Esophagus muscularis mucosa (tissue), 4 donors: ENCODE data around the gene ACER3. TPM values are rescaled to one million over a fixed set of nuclear protein-coding genes. Genes with fewer than 3 reads are reported as not detected.

Experiments used
- DNase-seq: peaks from one replicate; pipeline ENCODE4 v3.0.0-alpha.2; 2017; ENCODE audit errors: extremely low spot score
- H3K27ac ChIP-seq, 4 donors: fragments of 200-600 bp; sonication (generic); replicated peaks in 1 of 4; 1 replicate in 3 of 4; 2 replicates in 1 of 4; pipeline ENCODE4 v1.5.1; 2016 to 2019; ENCODE audit warnings: mild to moderate bottlenecking in 1 of 4
- H3K27me3 ChIP-seq, 4 donors: fragments of 200-600 bp; sonication (generic); one replicate each; pipeline versions ENCODE4 v1.5.1 to v1.6.0; 2016 to 2019
- H3K36me3 ChIP-seq, 4 donors: fragments of 200-600 bp; sonication (generic); one replicate each; pipeline ENCODE4 v1.5.1; 2016 to 2019
- H3K4me1 ChIP-seq, 4 donors: fragments of 200-600 bp; sonication (generic); one replicate each; pipeline ENCODE4 v1.5.1; 2016 to 2019
- H3K4me3 ChIP-seq, 4 donors: fragments of 200-600 bp; sonication (generic); 1 replicate in 2 of 4; 2 replicates in 2 of 4; pipeline ENCODE4 v1.5.1; 2016 to 2019; ENCODE audit warnings: mild to moderate bottlenecking in 4 of 4, moderate library complexity in 1 of 4
- H3K9me3 ChIP-seq, 4 donors: fragments of 200-600 bp; sonication (generic); 1 replicate in 3 of 4; 2 replicates in 1 of 4; pipeline ENCODE4 v1.5.1; 2016 to 2019
- CTCF ChIP-seq, 3 experiments: fragments of 200-600 bp in 2 of 3; fragments of 450-650 bp in 1 of 3; sonication (generic) in 2 of 3; IDR thresholded peaks; one replicate each; pipeline ENCODE4 v1.5.1; 2017 to 2019; ENCODE audit warnings: antibody characterized with exemption in 3 of 3, mild to moderate bottlenecking in 2 of 3, moderate library complexity in 1 of 3
- EP300 ChIP-seq: sonication (generic); formaldehyde crosslinking; IDR thresholded peaks from one replicate; pipeline ENCODE4 v1.6.1; 2017; ENCODE audit warnings: antibody characterized with exemption
- POLR2A ChIP-seq: fragments of 450-650 bp; IDR thresholded peaks from one replicate; pipeline ENCODE4 v1.6.1; 2017; ENCODE audit warnings: antibody characterized with exemption, moderate library complexity, mild to moderate bottlenecking, low read depth
- POLR2AphosphoS5 ChIP-seq, 2 donors: sonication (generic); formaldehyde crosslinking; IDR thresholded peaks; one replicate each; pipeline ENCODE4 v1.6.1; 2017; ENCODE audit warnings: antibody characterized with exemption in 2 of 2
- WGBS: methylation state at CpG from one replicate; pipeline ENCODE4 v1.1.5; 2018; 5-methylcytosine and 5-hydroxymethylcytosine counted together
- intact Hi-C: fragments of 100-400 bp; cut with DNase I; formaldehyde crosslinking; loops from one replicate; pipeline ENCODE4 v1.15.1; 2023
- total RNA-seq, 4 donors: library from RNA; depleted of rRNA; stranded (reverse); fragments of >200 nt; gene quantifications; one replicate each; pipeline versions ENCODE4 v1.1.0 to v1.2.1, GENCODE V29; 2016

The ACER3 gene
- total RNA-seq, 4 donors from 2014 or later, result 10.5 to 12.8 (median 11.2) TPM

- peaks cover 0 to 9% (median 5%) of the 10 kb centered on the region in 4 donors for H3K4me1 ChIP-seq
- intact Hi-C loops, result no loop called here
- H3K36me3 ChIP-seq, result no peaks in the 10 kb centered on the region
- no peak for TF ChIP-seq EP300
- TF ChIP-seq CTCF (IDR thresholded peaks at IDR 0.05), result no peak
- H3K4me3 ChIP-seq, result peak overlapping the region in 1 of 4 donors; percentile 13
- WGBS, result 82% methylated on average over 9 of the region's 9 CpGs
- no peak overlapping the region for H3K27ac ChIP-seq
- no peaks in the 10 kb centered on the region for H3K9me3 ChIP-seq
- DNase-seq, result no peak
- H3K27me3 ChIP-seq, result no peaks in the 10 kb centered on the region
These were observed 50.1 kb downstream of the ACER3 start for GRCh38 chr11:76910620-76911414.

- intact Hi-C loops, result no loop called here
- TF ChIP-seq POLR2AphosphoS5 (IDR thresholded peaks at IDR 0.05) (no peak), POLR2A (no peak), CTCF (IDR thresholded peaks at IDR 0.05) (no peak), EP300 (no peak)
These were observed 50.7 kb downstream of the ACER3 start for GRCh38 chr11:76911415-76911808.

DNA sequence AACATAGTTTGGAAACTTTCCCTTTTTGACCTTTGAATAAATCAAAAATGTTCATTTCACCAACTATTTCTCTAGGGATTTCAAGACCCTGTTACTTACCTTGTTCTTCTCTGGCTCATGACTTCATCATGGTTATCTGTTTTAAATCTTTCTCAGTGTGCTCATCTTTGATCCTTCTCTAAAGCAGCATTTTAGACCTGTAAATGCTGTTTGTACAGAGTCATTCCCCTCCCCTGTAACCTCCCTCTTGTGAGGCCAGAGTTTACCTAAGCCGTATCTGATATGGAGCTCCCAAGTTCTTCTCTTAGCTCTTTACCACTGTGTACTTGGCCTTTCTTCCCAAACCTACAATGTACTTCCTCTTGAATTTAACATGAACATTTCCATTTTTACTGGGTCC lies 56.0 kb downstream of the ACER3 start:
- Histone ChIP-seq H3K4me1 (peaks cover 12 to 15% (median 15%) of the 10 kb centered on the region in 4 donors), H3K36me3 (no peaks in the 10 kb centered on the region), H3K27me3 (no peaks in the 10 kb centered on the region), H3K9me3 (no peaks in the 10 kb centered on the region), H3K4me3 (no peak overlapping the region), H3K27ac (no peak overlapping the region)
- intact Hi-C loops, result no loop called here
- no peak for DNase-seq
- 100% methylated on average over 1 of the region's 1 CpG for WGBS
- TF ChIP-seq POLR2A (no peak), CTCF (IDR thresholded peaks at IDR 0.05) (no peak), EP300 (no peak), POLR2AphosphoS5 (IDR thresholded peaks at IDR 0.05) (no peak)

More at GRCh38 chr11:76911415-76911808, 50.7 kb downstream of the ACER3 start:
- peaks cover 0 to 9% (median 5%) of the 10 kb centered on the region in 4 donors for H3K4me1 ChIP-seq
- no peak for DNase-seq
- no peak overlapping the region for H3K27ac ChIP-seq
- 79% methylated on average over 1 of the region's 1 CpG for WGBS
- no peaks in the 10 kb centered on the region for H3K27me3 ChIP-seq
- H3K36me3 ChIP-seq, result no peaks in the 10 kb centered on the region
- no peaks in the 10 kb centered on the region for H3K9me3 ChIP-seq
- H3K4me3 ChIP-seq, result peak overlapping the region in 1 of 4 donors; percentile 13

GRCh38 chr11:76918941-76919386 lies 58.2 kb downstream of the ACER3 start:
- DNase-seq, result no peak

More at GRCh38 chr11:76918941-76919386, 58.2 kb downstream of the ACER3 start:
- H3K4me1 ChIP-seq, result peaks cover 12 to 15% (median 14%) of the 10 kb centered on the region in 4 donors
- 11% methylated on average over 3 of the region's 3 CpGs for WGBS
- H3K9me3 ChIP-seq, result no peaks in the 10 kb centered on the region
- H3K27me3 ChIP-seq, result no peaks in the 10 kb centered on the region
- no peaks in the 10 kb centered on the region for H3K36me3 ChIP-seq
- intact Hi-C loops, result loop anchor here (2.0 kb wide), 2 partner anchors 112 to 184 kb away; no protein-coding TSS in a partner anchor
- TF ChIP-seq EP300 (no peak), CTCF (IDR thresholded peaks at IDR 0.05) (peak; percentile 74 to 78 (median 74))
- peak overlapping the region in 2 of 4 donors; percentile 7 to 49 for H3K4me3 ChIP-seq
- H3K27ac ChIP-seq, result no peak overlapping the region
